Germinal center (tissue), 1 donor: ENCODE results near the gene TMEM260.

Experiments
- DNase-seq: peaks from one replicate; pipeline ENCODE4 v3.0.0; 2012; ENCODE audit warnings: mixed read lengths, low spot score

The TMEM260 gene

DNA sequence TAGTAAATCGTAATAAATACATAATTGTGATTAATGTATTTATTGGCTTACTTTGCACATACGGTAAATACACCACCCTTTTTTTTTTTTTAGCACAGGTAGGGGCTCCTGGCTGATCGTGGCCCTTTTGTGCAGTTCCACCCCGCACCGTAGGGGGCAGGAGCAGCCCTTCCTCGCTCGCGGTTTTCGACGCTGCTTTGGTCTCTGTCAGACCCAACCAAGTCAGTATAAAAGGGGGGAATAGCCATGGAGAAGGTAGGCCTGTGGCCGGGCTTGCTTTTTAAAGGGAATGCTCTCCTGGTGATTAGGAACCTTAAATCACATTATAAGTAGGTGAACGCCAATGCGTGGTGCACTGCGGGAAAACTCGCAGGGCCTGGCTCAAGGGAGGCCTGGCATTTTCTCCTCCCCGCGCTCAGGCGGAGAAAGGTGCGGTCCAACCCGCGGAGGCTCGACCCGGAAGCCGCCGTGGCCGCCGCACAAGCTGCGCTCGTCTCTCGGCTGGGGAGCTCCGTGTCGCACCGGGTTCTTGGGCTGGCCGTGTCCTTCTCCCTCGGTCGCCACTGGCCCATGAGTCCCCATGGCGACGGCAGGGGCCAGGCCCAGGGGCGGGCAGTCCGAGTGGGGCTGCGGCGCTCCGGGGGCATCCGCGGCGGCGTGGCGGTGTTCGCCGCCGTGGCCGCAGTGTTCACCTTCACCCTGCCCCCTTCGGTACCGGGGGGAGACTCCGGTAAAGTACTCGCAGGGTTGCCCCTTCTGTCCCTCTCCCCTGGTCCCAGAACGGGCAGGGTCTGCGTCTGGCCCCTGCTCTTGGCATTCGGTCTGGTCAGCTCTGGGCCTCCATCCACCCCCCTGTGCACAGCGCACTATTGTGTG lies at the start of gene TMEM260:
Gene TMEM260 (plus strand): TSS at position 454 of the 876 bp plus-strand sequence. CDS start 117 bp downstream, at position 571.
- peak; percentile 91 for DNase-seq

DNA sequence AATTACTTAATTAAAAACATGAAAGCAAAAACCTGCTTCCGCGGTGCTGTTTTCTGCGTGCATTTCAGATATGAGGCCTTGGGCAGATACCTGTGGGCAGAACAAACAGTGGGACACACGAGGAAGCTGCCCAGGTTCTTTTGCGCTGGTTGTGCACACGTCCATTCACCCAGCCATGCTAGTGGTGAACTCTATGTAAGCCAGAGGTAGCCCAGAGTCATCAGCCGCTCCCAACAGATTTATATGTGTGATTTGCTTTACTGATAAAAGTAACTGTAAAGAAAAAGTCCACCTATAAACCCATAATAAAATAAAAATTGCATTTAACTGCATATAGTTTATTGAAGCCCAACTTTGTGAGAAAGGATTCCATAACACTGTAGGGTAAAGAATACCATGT lies 47.1 kb upstream of the TMEM260 start:
- DNase-seq = no peak

DNA sequence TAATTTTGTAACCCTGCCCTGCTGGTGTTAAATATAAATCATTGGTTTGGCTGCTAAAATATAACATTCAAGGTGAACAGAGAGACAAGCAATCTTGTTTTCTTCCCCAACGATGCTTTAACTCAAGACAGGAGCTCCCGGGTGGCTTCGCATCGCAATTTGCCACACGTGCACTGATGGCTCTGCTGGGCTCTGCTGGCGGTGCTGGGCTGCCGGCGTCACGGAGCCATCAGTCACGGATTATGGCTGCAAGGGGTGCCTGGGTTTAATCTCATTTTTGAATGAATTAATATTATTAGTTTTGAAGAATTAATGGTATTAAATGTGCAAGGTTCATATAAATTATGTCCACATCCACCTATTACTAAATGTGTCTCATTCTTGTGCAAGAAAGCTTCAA lies 44.9 kb upstream of the TMEM260 start:
- no peak for DNase-seq

DNA sequence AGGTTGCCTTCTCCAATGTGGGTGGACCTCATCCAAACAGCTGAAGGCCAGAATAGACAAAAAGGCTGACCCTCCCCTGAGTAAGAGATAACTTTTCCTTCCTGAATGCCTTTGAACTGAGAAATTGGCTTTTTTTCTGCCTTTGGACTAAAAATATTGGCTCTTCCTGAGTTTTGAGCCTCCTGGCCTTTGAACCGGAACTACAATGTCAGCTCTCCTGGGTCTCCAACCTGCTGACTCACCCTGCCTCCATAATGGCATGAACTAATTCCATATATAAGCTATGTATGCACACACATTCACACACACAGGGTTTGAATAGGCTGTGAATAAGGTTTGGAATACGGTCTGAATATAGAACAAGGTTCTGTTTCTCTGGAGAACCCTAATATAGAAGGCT lies 39.7 kb upstream of the TMEM260 start:
- no peak for DNase-seq

DNA sequence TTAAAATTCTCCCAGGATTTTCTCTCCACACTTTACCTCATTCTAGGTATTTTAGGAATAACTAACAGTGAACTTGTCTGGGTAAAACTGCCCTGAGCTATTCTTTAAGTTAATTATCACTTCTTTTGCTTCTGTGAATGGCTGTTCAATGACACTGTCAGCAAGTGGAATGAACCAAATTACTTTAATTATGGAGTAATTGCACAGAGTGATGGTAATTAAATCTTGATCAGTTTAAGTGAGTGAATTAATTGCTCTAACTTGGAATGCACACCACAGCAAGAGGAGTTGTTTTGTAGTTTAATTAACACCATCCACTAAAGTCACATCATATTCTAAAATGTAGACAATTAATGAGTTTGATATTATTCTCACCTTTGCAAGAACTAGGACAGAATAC lies 36.2 kb upstream of the TMEM260 start:
- no peak for DNase-seq

DNA sequence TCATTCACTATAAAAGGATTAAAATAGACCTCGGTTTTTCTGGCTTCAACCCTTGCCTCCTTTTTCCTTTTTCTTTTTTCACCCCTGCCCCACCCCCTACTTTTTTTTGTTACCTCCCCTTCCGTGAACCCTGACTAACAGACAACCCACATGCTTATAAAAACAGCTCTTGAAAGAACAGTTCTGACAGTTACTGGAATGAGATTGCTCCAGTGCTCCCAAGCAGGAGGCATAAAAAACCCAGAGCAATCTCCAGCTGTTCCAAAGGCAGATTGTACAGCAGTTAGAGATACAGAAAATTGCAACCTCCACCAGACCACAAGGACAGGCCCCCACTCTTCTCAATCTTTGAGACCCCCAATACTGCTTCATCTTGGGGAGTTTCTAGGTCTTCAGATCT lies 29.9 kb upstream of the TMEM260 start:
- no peak for DNase-seq

DNA sequence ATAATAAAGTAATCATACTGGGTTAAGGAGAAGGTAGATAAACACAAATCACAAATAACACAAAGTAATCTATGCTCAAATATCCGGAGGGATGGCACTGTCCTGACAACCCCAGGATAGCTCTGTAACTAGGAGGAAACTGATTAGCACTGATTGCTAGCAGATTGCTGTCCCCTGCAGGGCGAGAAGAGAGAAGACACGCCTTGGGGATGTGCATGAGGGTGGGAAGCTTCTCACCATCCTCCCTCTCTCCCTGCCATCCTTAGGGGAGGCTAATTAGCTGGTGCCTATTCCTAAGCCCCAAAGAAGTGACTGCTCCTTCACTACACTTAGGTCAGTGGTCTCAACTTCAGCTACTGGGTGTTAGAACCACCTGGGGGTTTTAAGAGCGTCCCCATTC lies 27.0 kb upstream of the TMEM260 start:
- no peak for DNase-seq

DNA sequence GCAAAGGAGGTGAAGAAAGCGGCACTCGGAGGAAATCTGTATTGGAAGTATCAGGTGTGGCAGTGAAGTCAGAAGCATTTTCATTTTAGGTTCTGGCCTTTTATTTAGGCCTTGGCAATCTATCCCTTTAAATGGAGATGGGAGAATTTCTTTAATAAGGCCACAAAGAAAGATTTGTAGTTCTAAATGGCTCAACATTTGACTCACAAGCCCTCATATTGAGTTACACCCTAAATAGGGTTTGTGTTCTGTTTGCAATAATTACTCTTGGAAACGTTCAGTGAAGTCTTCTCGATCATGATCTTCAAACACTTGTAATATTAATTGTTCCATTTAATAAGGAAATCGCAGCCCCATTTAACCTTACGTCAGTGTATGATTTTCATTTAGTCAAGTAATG lies 25.3 kb upstream of the TMEM260 start:
- no peak for DNase-seq

DNA sequence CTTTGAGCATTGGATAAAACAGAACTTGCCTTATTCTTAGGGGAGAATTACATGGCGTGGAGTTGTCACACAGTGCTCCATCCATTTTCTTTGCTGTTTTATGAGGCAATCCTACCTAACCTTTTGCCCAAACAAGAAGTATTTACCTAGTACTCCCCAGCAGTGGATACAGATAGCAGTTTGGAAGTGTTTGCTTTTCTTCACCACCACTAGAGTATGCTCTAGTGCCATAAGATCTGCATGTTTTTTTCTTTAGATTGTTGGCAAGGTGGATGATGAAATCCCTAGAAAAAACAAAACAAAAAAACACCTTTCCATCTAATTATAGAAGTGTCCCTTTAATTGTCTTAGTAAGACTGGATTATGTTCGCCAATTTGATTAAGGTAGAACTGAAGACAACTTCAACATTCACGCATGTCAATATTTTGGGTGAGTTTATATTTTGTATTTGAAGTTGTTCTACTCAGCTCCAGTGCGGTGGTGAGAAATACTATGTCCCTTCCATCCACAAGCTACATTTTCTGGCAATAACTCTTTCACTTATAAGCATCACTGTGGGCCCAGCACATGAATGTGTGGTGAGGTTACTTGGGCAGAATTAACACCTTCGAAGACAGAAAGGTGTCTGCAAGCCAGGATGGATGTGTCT lies 23.6 kb upstream of the TMEM260 start:
- no peak for DNase-seq

DNA sequence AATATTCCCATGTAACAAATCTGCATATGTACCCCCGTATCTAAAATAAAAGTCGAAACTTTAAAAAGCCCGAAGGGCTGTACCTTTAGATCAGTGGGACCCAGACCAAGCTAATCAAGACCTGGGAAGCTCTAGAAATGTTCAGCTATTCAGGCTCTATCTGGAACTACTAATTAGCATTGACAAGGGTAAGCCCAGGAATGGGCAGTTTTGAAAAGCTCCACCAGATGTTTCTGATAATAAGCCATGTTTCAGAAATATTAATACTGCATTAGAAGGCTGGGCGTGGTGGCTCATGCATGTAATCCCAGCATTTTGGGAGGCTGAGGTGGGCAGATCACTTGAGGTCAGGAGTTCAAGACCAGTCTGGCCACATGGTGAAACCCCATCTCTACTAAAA lies 20.4 kb upstream of the TMEM260 start:
- DNase-seq = no peak

DNA sequence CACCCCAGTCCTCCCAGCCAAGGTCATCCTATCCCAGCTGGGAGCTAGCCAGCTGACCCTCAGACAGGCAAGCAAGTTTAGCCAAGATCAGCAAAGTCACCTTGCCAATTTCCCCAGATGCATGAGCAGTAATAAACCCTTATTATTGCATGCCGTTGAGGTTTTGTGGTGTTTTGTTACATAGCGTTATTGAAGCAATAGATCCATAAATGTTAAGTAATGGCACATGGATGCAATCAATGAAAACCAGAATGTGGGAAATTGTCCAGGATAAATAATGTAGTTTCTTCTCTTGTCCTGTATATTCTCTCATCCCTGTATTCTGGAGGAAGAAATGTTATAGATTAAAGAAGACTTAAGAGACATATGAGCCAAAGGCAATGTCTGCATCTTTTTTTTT lies 18.0 kb upstream of the TMEM260 start:
- no peak for DNase-seq

DNA sequence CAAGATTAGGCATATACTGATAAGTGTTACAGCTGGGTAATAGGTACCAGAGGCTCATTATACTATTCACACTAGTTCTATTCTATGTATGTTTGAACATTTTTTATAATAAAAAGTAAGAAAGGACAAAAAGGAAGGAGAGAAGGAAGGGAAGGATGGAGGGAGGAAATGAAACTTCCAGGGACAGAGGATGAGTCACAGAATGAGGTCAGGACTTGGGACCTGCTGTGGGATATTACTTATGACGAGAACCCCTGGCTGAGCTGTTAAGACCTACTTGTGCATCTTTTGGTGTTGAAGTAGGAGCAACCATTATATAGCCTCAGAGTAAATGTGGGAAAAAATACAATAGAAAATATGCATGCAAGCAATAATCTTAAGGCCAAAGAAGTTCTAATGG lies 16.7 kb upstream of the TMEM260 start:
- DNase-seq = no peak

DNA sequence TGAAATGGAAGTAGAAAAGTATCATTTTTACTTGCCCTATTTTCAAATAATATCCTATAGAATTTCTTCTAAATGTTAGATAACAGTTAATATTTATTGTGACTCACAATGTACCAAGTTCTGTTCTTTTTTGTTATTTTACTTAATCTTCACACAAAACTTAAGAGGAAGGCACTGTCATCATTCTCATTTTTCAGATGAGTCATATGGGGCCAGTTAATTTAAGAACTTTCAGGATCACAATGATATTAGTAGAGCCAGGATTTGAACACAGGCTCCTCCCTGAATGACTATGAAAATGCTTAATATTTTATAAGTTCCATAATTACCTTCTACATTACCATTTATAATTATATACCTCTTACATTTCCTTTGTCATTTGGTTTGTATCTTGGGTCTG lies 10.4 kb upstream of the TMEM260 start:
- DNase-seq = no peak

DNA sequence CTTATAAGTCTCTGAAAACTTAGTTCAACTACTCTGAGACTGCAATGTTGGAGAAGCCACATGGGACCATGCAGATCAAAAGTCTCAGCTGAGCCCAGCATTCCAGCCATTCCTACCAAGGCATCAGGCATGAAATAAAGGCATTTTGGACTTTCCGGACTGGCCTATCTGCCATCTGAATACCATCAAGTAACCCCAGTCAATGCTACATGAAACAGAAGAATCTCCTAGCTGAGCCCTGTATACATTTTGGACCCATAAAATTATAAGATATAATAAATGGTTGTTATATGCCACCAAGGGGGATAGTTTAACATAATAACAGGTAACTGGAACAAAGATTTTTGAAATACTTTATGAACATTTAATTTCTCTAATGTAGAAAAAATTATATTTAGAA lies 9.3 kb upstream of the TMEM260 start:
- no peak for DNase-seq

DNA sequence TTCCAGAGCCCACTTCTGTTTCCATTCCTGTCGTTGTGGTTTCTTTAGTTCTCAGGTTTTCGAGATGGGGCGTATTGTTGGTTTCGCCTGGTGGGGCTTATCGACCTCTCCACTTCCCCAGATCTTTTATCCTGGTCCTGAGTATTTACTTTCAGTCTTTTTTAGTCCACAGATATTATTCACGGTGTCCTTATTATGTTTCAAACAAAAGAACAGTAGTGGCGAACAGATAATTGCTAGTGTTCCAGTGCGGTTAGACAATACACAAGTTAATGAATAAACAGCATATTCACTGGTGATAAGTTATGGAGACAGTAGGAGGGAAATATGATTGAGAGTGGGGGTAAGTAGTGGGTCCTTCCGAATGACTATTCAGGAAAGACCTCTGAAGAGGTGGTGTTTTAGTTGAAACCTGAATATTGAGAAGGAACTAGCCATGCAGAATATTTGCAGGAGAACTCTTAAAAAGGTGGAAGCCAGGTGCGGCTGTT lies 668 bp downstream of the TMEM260 start:
- DNase-seq = no peak

DNA sequence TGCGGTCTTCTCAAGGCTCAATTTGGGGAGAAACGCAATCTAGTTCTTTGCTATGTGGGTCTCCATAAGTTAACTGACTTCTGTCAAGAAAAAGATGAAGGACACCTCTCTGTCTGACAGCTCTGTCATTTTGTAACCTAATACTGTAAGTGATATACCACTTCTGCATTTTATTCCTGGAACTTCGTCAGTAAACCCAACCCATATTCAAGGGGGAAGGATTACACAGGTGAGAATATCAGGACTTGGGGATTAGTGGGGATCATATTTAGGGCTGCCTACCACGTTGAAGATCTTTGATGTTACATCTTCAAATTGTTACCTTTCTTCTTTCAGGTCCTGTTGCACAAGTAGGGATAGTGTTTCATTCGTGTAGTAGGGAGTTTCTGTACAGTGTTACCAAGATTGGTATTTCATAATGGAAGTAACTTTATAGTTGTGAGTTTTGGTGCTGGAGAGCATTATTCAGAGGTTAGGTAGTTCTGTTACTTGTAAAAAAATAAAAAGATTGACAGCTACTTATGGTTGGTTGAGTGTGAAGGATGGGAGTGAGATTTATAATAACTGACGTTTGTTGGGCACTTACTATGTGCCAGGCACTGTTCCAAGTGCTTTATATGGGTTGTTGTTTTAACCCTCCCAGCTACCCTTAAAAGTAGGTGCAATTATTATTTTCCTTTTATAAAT lies 1.6 kb downstream of the TMEM260 start:
- peak; percentile 4 for DNase-seq

DNA sequence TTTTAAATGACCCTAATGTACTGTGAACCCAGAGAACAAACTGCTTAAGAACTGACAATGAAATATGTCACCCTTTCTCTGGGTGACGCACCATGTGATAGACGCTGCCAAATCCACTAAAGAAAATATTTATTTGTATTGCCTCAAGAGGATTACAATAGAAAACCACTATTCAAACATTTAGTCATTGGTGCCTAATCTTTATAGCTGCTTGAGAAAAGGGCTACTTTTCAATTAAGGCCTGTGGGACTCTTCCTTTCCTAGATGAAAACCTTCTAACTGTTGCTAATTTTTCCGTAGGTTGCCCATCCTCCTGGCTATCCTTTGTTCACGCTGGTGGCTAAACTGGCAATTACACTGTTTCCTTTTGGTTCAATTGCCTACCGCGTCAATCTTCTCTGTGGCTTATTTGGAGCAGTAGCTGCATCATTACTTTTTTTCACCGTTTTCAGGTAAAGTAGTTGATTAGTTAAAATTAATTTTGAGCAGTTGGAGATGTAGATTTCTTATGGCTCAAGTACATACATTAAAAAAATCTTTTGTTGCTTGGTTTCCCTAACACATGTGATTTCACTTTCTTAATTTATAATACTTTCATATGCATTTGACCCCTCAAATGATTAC lies 6.0 kb downstream of the TMEM260 start:
- DNase-seq = no peak

DNA sequence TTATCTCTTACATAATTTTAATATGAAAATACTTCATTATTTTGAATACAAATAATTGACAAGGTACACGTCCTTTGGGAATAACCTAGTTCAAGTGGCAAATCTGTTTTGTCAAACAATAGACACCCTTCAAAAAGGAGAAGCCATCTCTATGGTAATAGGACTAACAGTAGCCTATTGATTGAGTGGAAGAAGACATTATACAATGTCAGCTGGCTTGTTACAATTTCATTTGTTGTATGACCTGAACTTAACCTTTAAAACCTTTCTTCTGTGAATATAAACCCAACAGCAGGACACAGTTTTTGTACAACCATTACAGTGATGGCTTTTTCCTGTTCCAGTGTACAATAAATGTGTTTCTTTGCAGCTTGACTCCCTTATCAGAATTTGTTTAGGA lies 8.1 kb downstream of the TMEM260 start:
- DNase-seq = no peak

DNA sequence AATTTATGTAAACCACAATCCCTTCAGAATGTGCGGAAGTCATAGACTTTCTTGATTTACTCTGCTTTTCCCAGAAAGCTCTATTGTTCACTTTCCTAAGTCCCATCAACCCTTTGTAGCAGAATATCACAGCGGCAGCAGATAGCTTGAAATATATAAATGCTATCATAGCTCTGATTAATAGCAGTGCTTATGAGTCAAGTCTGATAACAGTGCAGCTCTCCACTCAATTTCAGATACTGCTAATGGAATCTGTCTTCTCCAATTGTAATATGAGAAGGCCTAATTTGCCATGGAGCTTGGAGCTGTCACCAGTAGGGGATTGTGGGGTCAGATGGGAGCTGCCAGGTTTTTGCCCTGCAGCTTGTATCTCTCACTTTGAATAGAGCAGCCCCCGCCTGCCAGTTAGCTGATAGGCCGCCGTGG lies 10.9 kb downstream of the TMEM260 start:
- DNase-seq = no peak

DNA sequence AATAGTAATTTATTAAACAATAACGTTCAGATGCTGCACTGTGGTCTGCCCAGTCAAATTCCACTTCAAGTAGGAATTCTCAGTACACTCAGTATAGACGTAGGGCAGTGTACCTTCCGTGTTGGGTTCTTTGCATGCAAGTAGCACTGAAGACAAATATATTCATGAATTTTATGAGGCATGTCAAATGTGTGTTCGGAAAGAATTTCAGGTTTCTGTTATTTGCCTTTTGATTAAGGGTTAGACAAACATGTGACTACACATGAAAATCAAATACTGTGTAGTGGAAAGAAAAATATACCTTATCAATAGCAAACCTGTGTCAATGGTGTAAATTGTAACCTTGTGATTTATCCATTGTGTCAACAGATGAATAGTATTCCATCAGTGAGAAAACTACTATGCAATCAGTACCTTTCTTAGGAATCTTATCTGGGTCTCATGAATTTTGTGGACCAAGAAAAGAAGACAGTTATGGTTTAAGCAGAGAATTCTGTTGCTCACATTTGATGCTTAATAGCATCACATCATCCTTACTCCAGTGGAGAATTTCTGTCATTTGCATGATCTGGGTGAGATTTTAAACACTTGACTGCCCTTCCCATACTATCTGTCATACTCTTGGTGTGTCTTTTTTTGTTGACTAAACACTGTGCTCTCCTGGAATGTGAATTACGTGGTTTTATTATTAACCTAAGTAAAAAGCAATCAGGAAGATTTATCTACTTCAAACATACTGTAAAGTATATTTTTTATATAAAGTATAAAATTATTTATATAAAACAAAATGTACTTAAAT lies 13.3 kb downstream of the TMEM260 start:
- DNase-seq = no peak

DNA sequence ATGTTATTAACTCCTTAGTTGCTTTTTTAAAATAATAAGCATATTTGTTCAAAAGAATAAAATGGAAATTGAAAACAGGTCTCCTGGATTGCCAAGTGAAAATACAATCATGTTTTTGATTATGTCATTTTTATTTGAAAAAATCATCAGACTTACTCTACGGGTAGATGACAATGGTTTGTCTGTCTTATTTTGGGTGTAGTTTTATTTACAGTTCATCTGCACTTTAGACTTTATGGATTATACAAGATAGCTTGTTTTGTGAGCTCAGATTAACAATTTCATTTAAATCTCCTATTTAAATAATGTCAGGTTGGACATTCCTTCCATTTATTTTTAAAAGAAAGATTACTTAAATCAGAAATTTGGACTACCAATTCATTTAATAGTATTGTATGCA lies 14.8 kb downstream of the TMEM260 start:
- DNase-seq = no peak

DNA sequence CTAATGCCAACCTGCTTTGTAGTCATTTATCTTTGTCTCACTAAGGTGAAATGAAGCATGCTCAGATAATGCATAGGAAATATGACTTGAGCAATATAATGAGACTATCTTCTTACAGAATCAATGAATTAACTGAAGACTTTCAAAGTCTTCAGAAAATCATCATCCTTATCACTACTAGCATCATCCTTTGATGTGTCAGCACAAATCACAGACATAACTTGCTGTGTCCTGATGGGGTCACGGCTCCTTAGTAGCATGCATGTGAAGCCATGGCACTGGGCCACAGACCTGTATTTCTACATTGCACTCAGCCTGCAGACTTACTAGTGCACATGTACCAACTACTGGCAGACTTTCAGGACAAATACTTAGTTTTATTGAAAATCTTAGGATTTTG lies 18.9 kb downstream of the TMEM260 start:
- no peak for DNase-seq
